Measurements from ENCODE around the gene ZNF662.

DNA sequence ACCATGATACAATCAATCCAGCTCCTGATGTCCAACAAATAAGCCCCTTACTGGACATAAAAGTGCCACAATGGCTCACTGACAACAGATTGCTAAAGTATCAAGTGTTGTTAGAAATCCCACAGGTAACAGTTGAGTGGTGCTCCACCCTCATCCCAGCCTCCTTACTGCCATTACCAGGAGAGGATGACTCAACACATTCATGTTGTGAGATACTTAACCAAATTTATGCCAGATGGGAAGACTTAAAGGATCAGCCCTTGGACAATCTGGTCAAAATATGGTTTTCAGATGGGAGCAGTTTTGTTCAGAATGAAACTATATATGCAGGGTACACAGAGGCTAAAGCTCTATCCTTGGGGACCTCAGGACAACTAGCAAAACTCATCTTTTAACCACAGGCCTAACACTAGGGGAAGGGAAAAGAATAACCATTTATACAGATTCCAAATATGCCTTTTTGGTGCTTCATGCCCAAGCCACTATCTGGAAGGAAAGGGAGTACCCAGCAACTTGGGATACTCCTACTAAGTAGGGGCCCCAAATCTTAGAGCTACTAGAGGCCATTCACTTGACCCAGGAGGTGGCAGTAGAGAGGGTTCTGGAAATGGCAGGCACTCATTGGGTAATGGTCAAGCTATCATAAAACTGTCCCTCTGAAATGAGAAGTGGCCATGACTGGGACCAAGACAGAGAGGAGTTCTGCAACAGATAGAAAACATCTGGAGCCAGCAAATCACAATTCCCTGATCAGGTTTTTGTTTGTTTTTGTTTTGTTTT lies 6.9 kb upstream of the ZNF662 start:
- TF ChIP-seq TP53 (CRISPR knock-in tag; IDR thresholded peaks at IDR 0.05) = no peak
- TF ChIP-seq, protein P1, sequence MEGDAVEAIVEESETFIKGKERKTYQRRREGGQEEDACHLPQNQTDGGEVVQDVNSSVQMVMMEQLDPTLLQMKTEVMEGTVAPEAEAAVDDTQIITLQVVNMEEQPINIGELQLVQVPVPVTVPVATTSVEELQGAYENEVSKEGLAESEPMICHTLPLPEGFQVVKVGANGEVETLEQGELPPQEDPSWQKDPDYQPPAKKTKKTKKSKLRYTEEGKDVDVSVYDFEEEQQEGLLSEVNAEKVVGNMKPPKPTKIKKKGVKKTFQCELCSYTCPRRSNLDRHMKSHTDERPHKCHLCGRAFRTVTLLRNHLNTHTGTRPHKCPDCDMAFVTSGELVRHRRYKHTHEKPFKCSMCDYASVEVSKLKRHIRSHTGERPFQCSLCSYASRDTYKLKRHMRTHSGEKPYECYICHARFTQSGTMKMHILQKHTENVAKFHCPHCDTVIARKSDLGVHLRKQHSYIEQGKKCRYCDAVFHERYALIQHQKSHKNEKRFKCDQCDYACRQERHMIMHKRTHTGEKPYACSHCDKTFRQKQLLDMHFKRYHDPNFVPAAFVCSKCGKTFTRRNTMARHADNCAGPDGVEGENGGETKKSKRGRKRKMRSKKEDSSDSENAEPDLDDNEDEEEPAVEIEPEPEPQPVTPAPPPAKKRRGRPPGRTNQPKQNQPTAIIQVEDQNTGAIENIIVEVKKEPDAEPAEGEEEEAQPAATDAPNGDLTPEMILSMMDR (IDR thresholded peaks at IDR 0.05) = no peak
